HepG2 (cell line): ENCODE measurements around the gene CEP57L1. TPM values are rescaled to one million over a fixed set of nuclear protein-coding genes. Genes with fewer than 3 reads are reported as not detected.

Experiments
- ATAC-seq: fragments of 200-7000 bp; cut with Tn5 transposase; 3 replicates; pipeline ENCODE4 v1.9.1; 2020; ENCODE audit warnings: mild to moderate bottlenecking, moderate library complexity
- BruUV-seq: library from RNA; stranded (reverse); fragments of 400-500 nt; replicated peaks from 2 replicates; lab custom pipeline; 2021; lab: Mats Ljungman, UMichigan
- CTCF ChIA-PET: fragments of 300-600 bp; formaldehyde crosslinking; extraction: SDS; loops from one replicate; lab custom pipeline; 2021; ENCODE audit warnings: low total read pairs, inconsistent platforms, low intra/inter-chr PET ratio; lab: Yijun Ruan, JAX
- POLR2A ChIA-PET: fragments of 350-600 bp; sonication (Branson Sonifier 250); formaldehyde crosslinking; loops from one replicate; lab custom pipeline; 2020; ENCODE audit warnings: antibody characterized with exemption, inconsistent platforms; lab: Yijun Ruan, JAX
- DNase-seq: peaks from one replicate; pipeline ENCODE4 v3.0.0-alpha.2; 2015; ENCODE audit warnings: low spot score
- FAIRE-seq: peaks from 3 replicates; lab custom pipeline; 2011; peaks lifted over from hg19 to GRCh38; lab: Jason Lieb, UNC
- H2AFZ ChIP-seq: one replicate; pipeline ENCODE4 v1.6.1; 2011; ENCODE audit warnings: low read length, inconsistent platforms
- H3K27ac ChIP-seq: fragments of 300-600 bp; 3 replicates; pipeline ENCODE4 v1.8.0; 2011; ENCODE audit warnings: mixed run types, mild to moderate bottlenecking, mixed read lengths, low read length, inconsistent platforms; ENCODE audit not compliant: insufficient read depth; ENCODE audit errors: extremely low read length
- H3K27me3 ChIP-seq, 2 experiments: fragments of 200-600 bp in 1 of 2; 2 replicates in 1 of 2; 3 replicates in 1 of 2; pipeline versions ENCODE4 v1.6.0 to v1.8.0; 2011; ENCODE audit warnings: low read length in 2 of 2, mild to moderate bottlenecking in 2 of 2, moderate library complexity in 2 of 2, inconsistent platforms in 1 of 2; ENCODE audit not compliant: insufficient read depth in 2 of 2, control insufficient read depth in 1 of 2
- H3K36me3 ChIP-seq, 2 experiments: fragments of 200-600 bp in 1 of 2; replicated peaks in 1 of 2; 2 replicates in 1 of 2; 3 replicates in 1 of 2; pipeline versions ENCODE4 v1.5.1 to v1.8.0; 2011; ENCODE audit warnings: low read length in 2 of 2, inconsistent platforms in 1 of 2; ENCODE audit not compliant: insufficient read depth in 2 of 2, control insufficient read depth in 1 of 2
- H3K4me1 ChIP-seq: 2 replicates; pipeline ENCODE4 v1.5.1; 2012; ENCODE audit warnings: low read length, inconsistent platforms; ENCODE audit not compliant: insufficient read depth
- H3K4me2 ChIP-seq: 2 replicates; pipeline ENCODE4 v1.6.0; 2011; ENCODE audit warnings: low read depth, low read length, inconsistent platforms
- H3K4me3 ChIP-seq, 3 experiments: fragments of 200-600 bp in 1 of 3; sonication (generic), shearing (Covaris generic) in 1 of 3; replicated peaks in 1 of 3; 2 replicates each; pipeline ENCODE4 v1.5.1; 2011 to 2016; ENCODE audit warnings: low read length in 3 of 3, inconsistent platforms in 2 of 3, low read depth in 2 of 3, mild to moderate bottlenecking in 2 of 3, control low read depth in 1 of 3, mixed read lengths in 1 of 3; ENCODE audit not compliant: insufficient read depth in 1 of 3
- H3K79me2 ChIP-seq: one replicate; pipeline ENCODE4 v1.6.1; 2011; ENCODE audit warnings: low read length, inconsistent platforms; ENCODE audit not compliant: insufficient read depth
- H3K9ac ChIP-seq: 2 replicates; pipeline ENCODE4 v1.6.0; 2011; ENCODE audit warnings: mild to moderate bottlenecking, low read depth, low read length, inconsistent platforms; ENCODE audit not compliant: insufficient read depth
- H3K9me3 ChIP-seq: 2 replicates; pipeline ENCODE4 v1.5.1; 2012; ENCODE audit warnings: mild to moderate bottlenecking, low read length
- H4K20me1 ChIP-seq: 2 replicates; pipeline ENCODE4 v1.6.0; 2011; ENCODE audit warnings: inconsistent platforms, mild to moderate bottlenecking, low read length, moderate library complexity; ENCODE audit not compliant: insufficient read depth
- AHDC1 ChIP-seq: sonication (generic); formaldehyde crosslinking; IDR thresholded peaks from 2 replicates; pipeline ENCODE4 v1.5.1; 2020; ENCODE audit warnings: mild to moderate bottlenecking, missing genetic modification reagents, borderline replicate concordance
- ARID5B ChIP-seq: IDR thresholded peaks from 2 replicates; pipeline ENCODE4 v1.4.0; 2020; ENCODE audit warnings: mild to moderate bottlenecking, missing genetic modification reagents
- HNRNPUL1 ChIP-seq: fragments of 200-400 bp; formaldehyde crosslinking; IDR thresholded peaks from 2 replicates; pipeline ENCODE4 v1.6.1; 2017; ENCODE audit warnings: low read depth, mild to moderate bottlenecking, low read length, moderate library complexity
- KLF6 ChIP-seq: IDR thresholded peaks from 2 replicates; pipeline ENCODE4 v1.8.0; 2016; ENCODE audit warnings: missing biosample characterization, missing genetic modification reagents
- ZNF646 ChIP-seq: sonication (generic); formaldehyde crosslinking; IDR thresholded peaks from 2 replicates; pipeline ENCODE4 v1.9.0; 2021; ENCODE audit warnings: mild to moderate bottlenecking, missing genetic modification reagents
- WGBS: methylation state at CpG from one replicate; pipeline ENCODE4 v1.1.6; 2017; ENCODE audit warnings: low lambda C conversion rate; 5-methylcytosine and 5-hydroxymethylcytosine counted together
- in situ Hi-C: cut with HindIII; loops from 2 replicates; pipeline ENCODE4 v1.10.0; 2017; ENCODE audit warnings: low pct_unique_long_range_greater_than_20kb; ENCODE audit not compliant: extremely low pct_ligation_motif_present
- intact Hi-C: fragments of 100-400 bp; cut with micrococcal nuclease; formaldehyde crosslinking; loops from one replicate; pipeline ENCODE4 v1.10.0; 2022; ENCODE audit not compliant: unreplicated experiment
- polyA plus RNA-seq, 8 experiments: library from polyadenylated mRNA; depleted of rRNA in 3 of 8; stranded (reverse) in 7 of 8; unstranded in 1 of 8; fragments of >200 nt; fragmentation: Illumina TruSeq in 4 of 8; extraction: Trizol in 4 of 8; gene quantifications; 2 replicates each; pipeline versions ENCODE4 v1.2.1 to v1.2.3, GENCODE V29; 2011 to 2016; ENCODE audit warnings: low read depth in 4 of 8, missing spikeins in 1 of 8, mixed read lengths in 1 of 8; ENCODE audit not compliant: insufficient read depth in 1 of 8
- total RNA-seq, 5 experiments: library from RNA; depleted of rRNA; stranded (reverse); fragments of >200 nt; fragmentation: Illumina TruSeq; extraction: Trizol; gene quantifications; 2 replicates each; pipeline ENCODE4 v1.2.3, GENCODE V29; 2016; ENCODE audit warnings: low read depth in 1 of 5

The CEP57L1 gene
- total and polyA plus RNA-seq, 2 of the 13 experiments (the other 11 are each of a cell fraction or from before 2014, with no cell fraction given): 7.7 to 15.5 TPM

DNA sequence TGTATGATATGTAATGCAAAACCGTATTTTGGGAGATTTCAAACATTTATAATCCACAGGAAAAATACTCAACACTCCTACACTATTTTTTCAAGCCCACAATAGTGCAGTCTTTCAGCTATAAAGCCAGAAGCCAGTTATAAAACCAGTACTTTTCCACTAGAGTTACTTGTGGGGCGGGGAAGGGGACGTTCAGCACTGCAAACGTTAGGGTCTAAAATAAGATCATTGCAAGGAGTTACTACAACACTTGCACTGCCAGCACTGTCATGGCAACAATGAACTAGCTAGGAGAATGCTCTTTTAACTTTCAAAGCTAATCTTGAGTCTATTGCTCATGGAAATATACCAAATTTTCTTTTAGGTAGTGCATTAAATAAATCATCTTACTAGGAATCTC lies 15.3 kb upstream of the CEP57L1 start:
- no peak overlapping the region for H3K27ac ChIP-seq
- H3K27me3 ChIP-seq: no peaks in the 10 kb centered on the region
- no peak overlapping the region for H3K4me3 ChIP-seq
- 0 out of 5 replicates have a peak, but pooled peaks cover 0 to 5% of the 10 kb centered on the region in 2 experiments for H3K36me3 ChIP-seq
- H3K9ac ChIP-seq: no peak overlapping the region
- H4K20me1 ChIP-seq: no peaks in the 10 kb centered on the region
- H3K9me3 ChIP-seq: no peaks in the 10 kb centered on the region
- no peak for FAIRE-seq
- no peak for DNase-seq
- WGBS: 76% methylated on average over 4 of the region's 4 CpGs
- BruUV-seq: no TSS peak
- TF ChIP-seq ARID5B (CRISPR knock-in tag) (no peak), AHDC1 (CRISPR knock-in tag) (no peak), HNRNPUL1 (no peak), KLF6 (CRISPR knock-in tag) (no peak), ZNF646 (no peak)
- no peak for ATAC-seq
- no peaks in the 10 kb centered on the region for H3K79me2 ChIP-seq
- intact Hi-C loops (no loop called here), in situ Hi-C loops (loop anchor here (10.0 kb wide), 1 partner anchor 165 kb away; no protein-coding TSS in a partner anchor)
- H2AFZ ChIP-seq: no peak overlapping the region
- ChIA-PET CTCF (no interaction called here), POLR2A (no interaction called here)
- H3K4me2 ChIP-seq: no peak overlapping the region
- peaks cover 12% of the 10 kb centered on the region for H3K4me1 ChIP-seq
